HEK293 (cell line): ENCODE data around the gene RASSF5.

Source experiments
- CTCF ChIA-PET: fragments of 350-600 bp; formaldehyde crosslinking; extraction: SDS; loops from one replicate; lab custom pipeline; 2021; ENCODE audit warnings: antibody characterized with exemption; lab: Yijun Ruan, JAX
- POLR2A ChIA-PET: fragments of 300-600 bp; formaldehyde crosslinking; extraction: SDS; loops from one replicate; lab custom pipeline; 2020; ENCODE audit warnings: antibody characterized with exemption, inconsistent platforms; lab: Yijun Ruan, JAX
- H3K27ac ChIP-seq: fragments of 200-500 bp; sonication (Bioruptor generic); 2 replicates; pipeline ENCODE4 v1.5.1; 2014; ENCODE audit warnings: low read depth, low read length, control low read depth, inconsistent platforms; ENCODE audit errors: extremely low read depth
- H3K36me3 ChIP-seq, 2 experiments: fragments of 200-500 bp in 1 of 2; sonication (Bioruptor generic) in 1 of 2; 1 replicate in 1 of 2; 2 replicates in 1 of 2; pipeline ENCODE4 v1.5.1; 2014 to 2017; ENCODE audit warnings: inconsistent platforms in 2 of 2, low read length in 2 of 2; ENCODE audit not compliant: control insufficient read depth in 2 of 2, insufficient read depth in 1 of 2
- H3K4me1 ChIP-seq: fragments of 200-500 bp; sonication (Bioruptor generic); 2 replicates; pipeline ENCODE4 v1.5.1; 2014; ENCODE audit warnings: mild to moderate bottlenecking, low read length, inconsistent platforms; ENCODE audit not compliant: control insufficient read depth, insufficient read depth
- H3K4me3 ChIP-seq: 2 replicates; pipeline ENCODE4 v1.5.1; 2011; ENCODE audit warnings: low read depth, mild to moderate bottlenecking, control low read depth, low read length, moderate library complexity
- H3K9me3 ChIP-seq: fragments of 200-500 bp; sonication (Bioruptor generic); 2 replicates; pipeline ENCODE4 v1.5.1; 2014; ENCODE audit warnings: low read depth, low read length, inconsistent platforms; ENCODE audit not compliant: control insufficient read depth, insufficient read depth
- AEBP2 ChIP-seq: fragments of 450-650 bp; formaldehyde crosslinking; IDR thresholded peaks from 2 replicates; pipeline ENCODE4 v1.5.1; 2016; ENCODE audit warnings: missing biosample characterization, missing genetic modification characterization, borderline replicate concordance
- CTCF ChIP-seq: fragments of 450-650 bp; formaldehyde crosslinking; IDR thresholded peaks from 2 replicates; pipeline ENCODE4 v1.5.1; 2016; ENCODE audit warnings: missing biosample characterization, missing genetic modification characterization
- HOXD13 ChIP-seq: sonication (generic); formaldehyde crosslinking; IDR thresholded peaks from 2 replicates; pipeline ENCODE4 v1.8.0; 2022; ENCODE audit warnings: missing genetic modification reagents, borderline replicate concordance
- REST ChIP-seq: fragments of 450-650 bp; formaldehyde crosslinking; IDR thresholded peaks from 2 replicates; pipeline ENCODE4 v1.5.1; 2016; ENCODE audit warnings: missing biosample characterization, missing genetic modification characterization
- SCRT1 ChIP-seq: fragments of 450-650 bp; formaldehyde crosslinking; IDR thresholded peaks from 2 replicates; pipeline ENCODE4 v1.5.1; 2016; ENCODE audit warnings: missing biosample characterization, missing genetic modification characterization, borderline replicate concordance
- SETDB1 ChIP-seq: IDR thresholded peaks from one replicate; pipeline ENCODE4 v1.6.1; 2017; ENCODE audit warnings: mild to moderate bottlenecking, low read length, moderate library complexity, mixed read lengths; ENCODE audit not compliant: insufficient read length
- SP7 ChIP-seq: fragments of 450-650 bp; formaldehyde crosslinking; IDR thresholded peaks from 2 replicates; pipeline ENCODE4 v1.5.1; 2016; ENCODE audit warnings: missing biosample characterization, missing genetic modification characterization
- ZNF148 ChIP-seq: fragments of 450-650 bp; formaldehyde crosslinking; IDR thresholded peaks from 2 replicates; pipeline ENCODE4 v1.5.0; 2017; ENCODE audit warnings: missing biosample characterization, missing genetic modification characterization, borderline replicate concordance
- ZNF654 ChIP-seq: fragments of 450-650 bp; formaldehyde crosslinking; IDR thresholded peaks from 2 replicates; pipeline ENCODE4 v1.5.1; 2016; ENCODE audit warnings: low read depth, missing biosample characterization, missing genetic modification characterization
- TF ChIP-seq, protein P1 (sequence below): fragments of 450-650 bp; formaldehyde crosslinking; IDR thresholded peaks from 2 replicates; pipeline ENCODE4 v1.5.1; 2016; ENCODE audit warnings: missing biosample characterization, missing genetic modification characterization
- TF ChIP-seq, protein P2 (sequence below): fragments of 450-650 bp; formaldehyde crosslinking; IDR thresholded peaks from 2 replicates; pipeline ENCODE4 v1.5.1; 2016; ENCODE audit warnings: missing biosample characterization, missing genetic modification characterization

The RASSF5 gene

DNA sequence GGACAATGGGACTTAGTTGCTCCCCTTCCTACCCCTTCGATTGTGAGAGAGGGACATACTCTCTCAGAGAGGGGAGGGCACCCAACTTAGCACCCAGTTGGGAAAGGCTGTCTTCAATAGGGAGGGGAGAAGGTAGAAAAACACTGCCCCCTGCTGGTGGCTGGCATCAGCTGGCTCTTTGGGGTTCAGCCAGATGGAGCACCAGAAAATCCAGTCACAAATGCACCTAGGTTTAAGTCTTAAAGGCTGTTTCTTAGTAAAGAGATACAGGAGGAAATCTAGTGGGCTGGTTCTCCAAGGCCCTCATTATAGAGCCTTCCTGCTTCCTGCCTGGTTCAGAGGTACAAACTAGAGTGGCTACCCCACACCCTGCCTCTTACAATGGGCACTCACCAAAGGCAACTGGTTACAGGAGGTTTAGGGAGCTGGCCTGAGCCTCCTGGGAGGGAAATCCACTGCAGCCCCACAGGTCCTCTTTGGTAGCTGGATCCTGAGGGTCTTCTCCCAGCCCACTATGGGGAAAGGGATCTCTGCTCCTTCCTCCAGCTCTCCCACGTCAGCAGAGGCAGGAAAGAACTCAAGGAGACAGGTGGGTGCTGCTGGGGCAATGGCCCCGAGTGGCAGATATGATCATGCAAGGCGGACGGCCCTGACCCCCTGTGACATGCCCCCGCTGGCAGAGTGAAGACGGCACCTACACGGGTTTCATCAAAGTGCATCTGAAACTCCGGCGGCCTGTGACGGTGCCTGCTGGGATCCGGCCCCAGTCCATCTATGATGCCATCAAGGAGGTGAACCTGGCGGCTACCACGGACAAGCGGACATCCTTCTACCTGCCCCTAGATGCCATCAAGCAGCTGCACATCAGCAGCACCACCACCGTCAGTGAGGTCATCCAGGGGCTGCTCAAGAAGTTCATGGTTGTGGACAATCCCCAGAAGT, 76.6 kb downstream of the RASSF5 start:
- POLR2A ChIA-PET = no interaction called here

GRCh38 chr1:206584683-206585082, 77.4 kb downstream of the RASSF5 start:
- Histone ChIP-seq H3K27ac (no peak overlapping the region), H3K4me3 (no peak overlapping the region), H3K4me1 (no peaks in the 10 kb centered on the region), H3K9me3 (no peaks in the 10 kb centered on the region), H3K36me3 (peaks cover 0 to 62% of the 10 kb centered on the region in 2 experiments; a peak in 1 of 3 replicates)
- CTCF ChIA-PET = interaction anchor here (0.6 to 6.8 kb wide), 16 partner anchors 9 to 522 kb away, joined by 3 to 115 read pairs (median 8); no protein-coding TSS in a partner anchor
- POLR2A ChIA-PET = no interaction called here
- TF ChIP-seq SP7 (tag by site-specific recombination) (no peak), SCRT1 (tag by site-specific recombination) (no peak), ZNF148 (tag by site-specific recombination) (no peak), REST (tag by site-specific recombination) (no peak)

More for the DNA sequence above, 76.6 kb downstream of the RASSF5 start:
- CTCF ChIA-PET = interaction anchor here (0.6 to 6.8 kb wide), 38 partner anchors 8 to 886 kb away, joined by 3 to 115 read pairs (median 5); partner anchors contain the start of gene IKBKE
- no peak overlapping the region for H3K4me3 ChIP-seq
- H3K27ac ChIP-seq = no peak overlapping the region
- H3K9me3 ChIP-seq = no peaks in the 10 kb centered on the region
- TF ChIP-seq, protein P1, sequence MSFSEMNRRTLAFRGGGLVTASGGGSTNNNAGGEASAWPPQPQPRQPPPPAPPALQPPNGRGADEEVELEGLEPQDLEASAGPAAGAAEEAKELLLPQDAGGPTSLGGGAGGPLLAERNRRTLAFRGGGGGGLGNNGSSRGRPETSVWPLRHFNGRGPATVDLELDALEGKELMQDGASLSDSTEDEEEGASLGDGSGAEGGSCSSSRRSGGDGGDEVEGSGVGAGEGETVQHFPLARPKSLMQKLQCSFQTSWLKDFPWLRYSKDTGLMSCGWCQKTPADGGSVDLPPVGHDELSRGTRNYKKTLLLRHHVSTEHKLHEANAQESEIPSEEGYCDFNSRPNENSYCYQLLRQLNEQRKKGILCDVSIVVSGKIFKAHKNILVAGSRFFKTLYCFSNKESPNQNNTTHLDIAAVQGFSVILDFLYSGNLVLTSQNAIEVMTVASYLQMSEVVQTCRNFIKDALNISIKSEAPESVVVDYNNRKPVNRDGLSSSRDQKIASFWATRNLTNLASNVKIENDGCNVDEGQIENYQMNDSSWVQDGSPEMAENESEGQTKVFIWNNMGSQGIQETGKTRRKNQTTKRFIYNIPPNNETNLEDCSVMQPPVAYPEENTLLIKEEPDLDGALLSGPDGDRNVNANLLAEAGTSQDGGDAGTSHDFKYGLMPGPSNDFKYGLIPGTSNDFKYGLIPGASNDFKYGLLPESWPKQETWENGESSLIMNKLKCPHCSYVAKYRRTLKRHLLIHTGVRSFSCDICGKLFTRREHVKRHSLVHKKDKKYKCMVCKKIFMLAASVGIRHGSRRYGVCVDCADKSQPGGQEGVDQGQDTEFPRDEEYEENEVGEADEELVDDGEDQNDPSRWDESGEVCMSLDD = 0 out of 2 replicates have a peak, but pooled peaks have one; percentile 36
- TF ChIP-seq CTCF (peak; percentile 79), AEBP2 (no peak), SETDB1 (no peak), ZNF654 (tag by site-specific recombination) (peak; percentile 80), HOXD13 (CRISPR knock-in tag) (no peak)
- TF ChIP-seq, protein P2, sequence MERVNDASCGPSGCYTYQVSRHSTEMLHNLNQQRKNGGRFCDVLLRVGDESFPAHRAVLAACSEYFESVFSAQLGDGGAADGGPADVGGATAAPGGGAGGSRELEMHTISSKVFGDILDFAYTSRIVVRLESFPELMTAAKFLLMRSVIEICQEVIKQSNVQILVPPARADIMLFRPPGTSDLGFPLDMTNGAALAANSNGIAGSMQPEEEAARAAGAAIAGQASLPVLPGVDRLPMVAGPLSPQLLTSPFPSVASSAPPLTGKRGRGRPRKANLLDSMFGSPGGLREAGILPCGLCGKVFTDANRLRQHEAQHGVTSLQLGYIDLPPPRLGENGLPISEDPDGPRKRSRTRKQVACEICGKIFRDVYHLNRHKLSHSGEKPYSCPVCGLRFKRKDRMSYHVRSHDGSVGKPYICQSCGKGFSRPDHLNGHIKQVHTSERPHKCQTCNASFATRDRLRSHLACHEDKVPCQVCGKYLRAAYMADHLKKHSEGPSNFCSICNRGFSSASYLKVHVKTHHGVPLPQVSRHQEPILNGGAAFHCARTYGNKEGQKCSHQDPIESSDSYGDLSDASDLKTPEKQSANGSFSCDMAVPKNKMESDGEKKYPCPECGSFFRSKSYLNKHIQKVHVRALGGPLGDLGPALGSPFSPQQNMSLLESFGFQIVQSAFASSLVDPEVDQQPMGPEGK (tag by site-specific recombination) = 0 out of 2 replicates have a peak, but pooled peaks have one; percentile 27
- no peaks in the 10 kb centered on the region for H3K4me1 ChIP-seq
- peaks cover 0 to 57% of the 10 kb centered on the region in 2 experiments; a peak in 1 of 3 replicates for H3K36me3 ChIP-seq
